GM21576 (cell line): ENCODE results near the gene ZNF28.
"Not testable (repeated sequence)": the region's sequence is repeated elsewhere in the genome, so short reads cannot be mapped to it uniquely, and the experiment has no call there.

Experiments
- ATAC-seq: cut with Tn5 transposase; IDR thresholded peaks from one replicate; pipeline ENCODE4 v1.9.1; 2021; ENCODE audit warnings: mild to moderate bottlenecking, moderate library complexity; ENCODE audit not compliant: unreplicated experiment

The ZNF28 gene

DNA sequence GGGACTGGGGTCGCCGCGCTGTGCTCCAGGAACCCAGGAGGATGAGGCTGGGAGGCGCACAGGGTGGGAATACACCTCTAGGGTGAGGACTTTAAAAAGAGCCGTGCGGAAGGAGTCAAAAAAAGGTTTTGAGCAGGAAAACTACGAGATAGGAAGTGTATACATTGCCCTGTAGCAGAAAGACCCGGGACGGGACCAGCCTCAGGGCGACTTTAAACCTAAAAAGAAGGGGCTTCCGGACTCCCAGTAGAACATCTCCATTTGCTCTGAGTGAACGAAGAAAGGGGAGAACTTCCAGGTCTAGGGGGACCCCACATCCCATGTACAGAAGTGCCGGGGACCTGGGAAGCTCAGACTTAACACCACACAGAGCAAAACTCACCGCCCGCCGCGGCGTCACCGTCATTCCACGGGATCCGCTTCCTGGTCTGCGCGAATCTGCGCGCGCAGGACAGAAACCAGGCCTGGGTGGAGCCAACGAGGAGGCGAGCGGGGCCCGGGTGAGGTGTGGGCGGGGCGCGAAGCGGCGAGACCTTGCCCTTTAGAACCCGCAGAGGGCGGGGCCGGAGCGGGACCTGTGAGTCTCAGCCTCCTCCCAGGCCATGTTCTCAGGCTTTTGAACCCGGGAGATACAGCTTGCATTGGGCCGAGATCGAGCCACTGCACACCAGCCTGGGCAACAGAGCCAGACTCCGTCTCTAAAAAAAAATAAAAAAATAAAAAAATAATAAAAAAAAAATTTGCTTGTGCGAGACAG is at the start of gene ZNF28:
Gene ZNF28 (minus strand): TSS at position 430 of the 757 bp plus-strand sequence. CDS start 3,675 bp downstream, outside the sequence.
- ATAC-seq: peak; percentile 95

DNA sequence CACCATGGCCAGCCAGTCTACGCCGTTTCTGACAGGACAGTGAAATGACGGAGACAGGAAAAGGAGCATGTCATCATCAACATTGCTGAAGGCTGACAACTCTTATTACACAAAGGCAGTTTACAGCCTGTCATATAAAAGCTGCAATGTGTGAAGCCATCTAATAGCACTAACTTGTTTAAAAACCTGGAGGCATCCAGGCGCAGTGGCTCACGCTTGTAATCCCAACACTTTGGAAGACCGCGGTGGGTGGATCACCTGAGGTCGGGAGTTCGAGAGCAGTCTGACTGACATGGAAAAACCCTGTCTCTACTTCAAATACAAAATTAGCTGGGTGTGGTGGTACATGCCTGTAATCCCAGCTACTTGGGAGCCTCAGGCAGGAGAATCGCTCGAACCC is 46.6 kb upstream of the ZNF28 start:
- not testable (repeated sequence) for ATAC-seq

DNA sequence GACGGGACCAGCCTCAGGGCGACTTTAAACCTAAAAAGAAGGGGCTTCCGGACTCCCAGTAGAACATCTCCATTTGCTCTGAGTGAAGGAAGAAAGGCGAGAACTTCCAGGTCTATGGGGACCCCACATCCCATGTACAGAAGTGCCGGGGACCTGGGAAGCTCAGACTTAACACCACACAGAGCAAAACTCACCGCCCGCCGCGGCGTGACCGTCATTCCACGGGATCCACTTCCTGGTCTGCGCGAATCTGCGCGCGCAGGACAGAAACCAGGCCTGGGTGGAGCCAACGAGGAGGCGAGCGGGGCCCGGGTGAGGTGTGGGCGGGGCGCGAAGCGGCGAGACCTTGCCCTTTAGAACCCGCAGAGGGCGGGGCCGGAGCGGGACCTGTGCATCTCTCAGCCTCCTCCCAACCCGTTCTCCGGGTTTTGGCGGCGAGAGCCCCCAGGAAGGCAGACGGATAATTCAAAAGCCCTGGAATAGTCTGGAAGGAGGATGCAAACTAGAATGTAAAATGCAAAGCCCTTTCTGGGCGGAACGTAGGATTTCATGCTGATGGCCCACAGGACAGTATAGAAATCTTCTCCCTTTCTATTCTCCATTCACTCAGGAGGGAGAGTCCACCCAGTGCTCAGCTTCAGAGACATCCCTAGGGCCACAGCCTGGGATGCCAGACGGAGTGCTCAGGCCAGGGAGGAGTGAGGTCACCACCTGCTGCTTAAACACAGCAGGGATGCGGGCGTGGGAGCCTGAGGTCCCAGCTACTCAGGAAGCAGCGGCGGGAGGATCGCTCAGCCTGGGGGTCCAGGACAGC is 36.2 kb upstream of the ZNF28 start, which contains the start of gene ZNF468:
Gene ZNF468 (minus strand): TSS at position 242 of the 814 bp plus-strand sequence. CDS start 3,347 bp downstream, outside the sequence.
- peak; percentile 95 for ATAC-seq

DNA sequence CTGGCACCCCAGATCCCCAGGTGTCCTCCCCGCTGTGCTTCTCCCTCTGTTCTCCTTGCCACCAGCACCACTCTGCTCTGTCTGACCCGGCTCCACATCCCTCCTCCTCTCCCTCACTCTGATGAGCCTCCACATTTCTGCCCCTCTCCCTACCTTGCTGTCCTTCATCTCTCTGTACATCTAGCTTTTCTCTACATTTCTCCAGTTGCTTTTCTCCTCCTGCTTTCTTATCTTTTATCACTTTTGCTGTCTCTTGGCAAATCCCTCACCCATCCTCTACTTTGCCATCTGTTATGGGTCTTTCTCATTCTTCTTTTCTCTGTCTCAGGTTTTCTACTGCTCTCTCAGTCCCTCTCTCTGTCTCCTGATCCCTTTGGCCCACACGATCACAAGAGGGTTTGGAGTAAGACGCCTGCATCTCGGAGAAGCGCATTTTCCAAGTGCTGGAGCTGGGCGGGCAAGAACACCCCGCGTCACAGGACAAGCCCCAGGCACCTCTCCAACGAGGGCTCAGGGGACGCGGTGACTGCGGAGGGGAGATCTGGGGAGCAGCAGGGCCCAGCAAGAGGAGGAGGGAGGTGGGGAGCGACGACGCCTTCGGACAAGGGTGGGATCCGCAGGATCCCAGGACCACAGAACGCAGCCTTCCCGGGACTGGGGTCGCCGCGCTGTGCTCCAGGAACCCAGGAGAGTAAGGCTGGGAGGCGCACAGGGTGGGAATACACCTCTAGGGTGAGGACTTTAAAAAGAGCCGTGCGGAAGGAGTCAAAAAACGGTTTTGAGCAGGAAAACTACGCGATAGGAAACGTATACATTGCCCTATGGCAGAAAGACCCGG is 35.3 kb upstream of the ZNF28 start:
- ATAC-seq: not testable (repeated sequence)

DNA sequence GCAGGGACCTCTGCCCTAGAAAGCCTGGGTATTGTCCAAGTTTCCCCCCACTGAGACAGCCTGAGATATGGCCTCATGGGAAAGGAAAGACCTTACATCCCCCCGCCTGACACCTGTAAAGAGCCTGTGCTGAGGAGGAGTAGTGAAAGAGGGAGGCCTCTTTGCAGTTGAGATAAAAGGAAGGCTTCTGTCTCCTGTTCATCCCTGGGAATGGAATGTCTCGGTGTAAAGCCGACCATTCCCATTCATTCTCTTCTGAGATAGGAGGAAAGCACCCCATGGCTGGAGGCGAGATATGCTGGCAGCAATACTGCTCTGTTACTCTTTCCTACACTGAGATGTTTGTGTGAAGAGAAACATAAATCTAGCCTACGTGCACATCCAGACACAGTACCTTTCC is 25.9 kb upstream of the ZNF28 start:
- not testable (repeated sequence) for ATAC-seq

DNA sequence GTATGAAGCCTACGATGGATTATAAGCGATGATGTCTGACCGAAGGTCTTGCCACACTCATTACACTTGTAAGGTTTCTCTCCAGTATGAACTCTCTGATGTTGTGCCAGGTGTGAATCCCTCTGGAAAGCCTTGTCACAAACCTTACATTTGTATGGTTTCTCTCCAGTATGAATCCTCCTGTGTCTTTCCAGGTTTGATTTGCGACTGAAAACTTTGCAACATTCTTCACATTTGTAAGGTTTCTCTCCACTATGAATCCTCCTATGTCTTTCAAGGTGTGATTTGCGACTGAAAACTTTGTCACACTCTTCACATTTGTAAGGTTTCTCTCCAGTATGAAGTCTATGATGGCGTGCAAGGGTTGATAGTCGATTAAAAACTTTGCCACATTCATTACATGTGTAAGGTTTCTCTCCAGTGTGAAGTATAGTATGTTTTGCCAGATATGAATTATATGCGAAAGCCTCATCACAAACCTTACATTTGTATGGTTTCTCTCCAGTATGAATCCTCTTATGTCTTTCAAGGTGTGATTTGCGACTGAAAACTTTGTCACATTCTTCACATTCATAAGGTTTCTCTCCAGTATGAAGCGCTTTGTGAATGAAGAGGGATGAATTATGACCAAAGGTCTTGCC is 19.5 kb upstream of the ZNF28 start:
- not testable (repeated sequence) for ATAC-seq

DNA sequence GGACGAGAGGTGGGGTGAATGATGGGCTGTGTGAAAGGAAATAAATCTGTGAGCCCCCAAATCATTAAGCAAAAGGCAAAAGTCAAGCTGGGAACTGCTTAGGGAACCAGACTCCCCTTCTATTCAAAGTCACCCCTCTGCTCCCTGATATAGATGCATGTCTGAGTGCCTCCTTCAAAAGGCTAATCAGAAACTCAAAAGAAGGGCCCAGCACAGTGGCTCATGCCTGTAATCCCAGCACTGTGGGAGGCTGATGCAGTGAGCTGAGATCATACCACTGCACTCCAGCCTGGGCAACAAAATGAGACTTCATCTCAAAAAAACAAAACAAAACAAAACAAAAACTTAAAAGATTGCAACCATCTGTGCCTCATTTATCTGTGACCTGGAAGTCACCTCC is 12.9 kb upstream of the ZNF28 start:
- ATAC-seq: not testable (repeated sequence)

DNA sequence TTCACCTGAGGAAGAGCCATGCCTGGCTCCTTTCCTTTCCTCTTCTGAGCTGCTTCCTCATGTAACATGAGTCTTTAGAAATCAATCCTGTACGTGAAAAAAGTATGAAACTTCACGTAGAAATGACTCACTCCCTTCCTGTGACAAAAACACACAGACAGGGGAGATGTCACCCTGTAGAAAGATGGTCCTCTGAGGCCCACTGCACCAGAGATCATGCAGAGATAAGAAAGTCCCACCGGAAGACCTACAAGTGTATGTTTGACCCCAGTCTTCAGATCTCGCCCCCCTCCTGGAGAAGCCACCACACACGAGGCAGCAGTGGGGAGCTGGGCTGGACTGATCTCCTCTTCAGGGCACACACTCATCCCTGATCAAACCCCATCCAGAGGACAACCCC is 12.1 kb upstream of the ZNF28 start:
- not testable (repeated sequence) for ATAC-seq

DNA sequence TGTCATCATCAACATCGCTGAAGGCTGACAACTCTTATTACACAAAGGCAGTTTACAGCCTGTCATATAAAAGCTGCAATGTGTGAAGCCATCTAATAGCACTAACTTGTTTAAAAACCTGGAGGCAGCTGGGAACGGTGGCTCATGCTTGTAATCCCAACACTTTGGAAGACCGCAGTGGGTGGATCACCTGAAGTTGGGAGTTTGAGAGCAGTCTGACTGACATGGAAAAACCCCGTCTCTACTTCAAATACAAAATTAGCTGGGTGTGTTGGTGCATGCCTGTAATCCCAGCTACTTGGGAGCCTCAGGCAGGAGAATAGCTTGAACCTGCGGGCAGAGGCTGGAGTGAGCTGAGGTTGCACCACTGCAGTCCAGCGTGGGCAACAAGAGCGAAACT is 8.4 kb upstream of the ZNF28 start:
- ATAC-seq: not testable (repeated sequence)

DNA sequence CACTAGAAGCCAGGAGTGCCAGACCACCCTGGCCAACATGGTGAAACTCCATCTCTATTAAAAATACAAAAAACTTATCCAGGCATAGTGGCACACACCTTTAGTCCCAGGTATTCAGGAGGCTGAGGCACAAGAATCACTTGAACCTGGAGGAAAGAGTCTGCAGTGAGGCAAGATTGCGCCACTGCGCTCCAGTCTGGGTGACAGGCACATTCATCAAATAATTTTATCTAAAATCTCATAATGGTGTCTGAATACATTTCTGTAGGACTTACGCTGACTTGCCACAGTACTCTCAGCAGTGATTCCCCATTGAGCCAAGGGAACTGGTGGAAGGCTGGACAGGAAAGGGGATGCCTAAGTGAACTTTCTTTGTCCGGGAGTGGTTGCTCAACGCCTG is 4.3 kb upstream of the ZNF28 start:
- no peak for ATAC-seq

DNA sequence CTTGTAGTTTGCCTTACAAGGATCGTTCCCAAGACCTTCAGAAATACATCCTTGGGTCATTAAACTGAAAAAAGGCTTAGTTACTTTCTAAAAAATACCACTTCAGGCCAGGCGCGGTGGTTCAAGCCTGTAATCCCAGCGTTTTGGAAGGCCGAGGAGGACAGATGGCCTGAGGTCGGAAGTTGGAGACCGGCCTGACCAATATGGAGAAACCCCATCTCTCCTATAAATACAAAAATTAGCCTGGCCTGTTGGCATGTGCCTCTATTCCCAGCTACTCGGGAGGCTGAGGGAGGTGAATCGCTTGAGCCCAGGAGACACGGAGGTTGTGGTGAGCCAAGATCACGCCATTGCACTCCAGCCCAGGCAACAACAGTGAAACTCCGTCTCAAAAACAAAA is 2.2 kb upstream of the ZNF28 start:
- no peak for ATAC-seq

DNA sequence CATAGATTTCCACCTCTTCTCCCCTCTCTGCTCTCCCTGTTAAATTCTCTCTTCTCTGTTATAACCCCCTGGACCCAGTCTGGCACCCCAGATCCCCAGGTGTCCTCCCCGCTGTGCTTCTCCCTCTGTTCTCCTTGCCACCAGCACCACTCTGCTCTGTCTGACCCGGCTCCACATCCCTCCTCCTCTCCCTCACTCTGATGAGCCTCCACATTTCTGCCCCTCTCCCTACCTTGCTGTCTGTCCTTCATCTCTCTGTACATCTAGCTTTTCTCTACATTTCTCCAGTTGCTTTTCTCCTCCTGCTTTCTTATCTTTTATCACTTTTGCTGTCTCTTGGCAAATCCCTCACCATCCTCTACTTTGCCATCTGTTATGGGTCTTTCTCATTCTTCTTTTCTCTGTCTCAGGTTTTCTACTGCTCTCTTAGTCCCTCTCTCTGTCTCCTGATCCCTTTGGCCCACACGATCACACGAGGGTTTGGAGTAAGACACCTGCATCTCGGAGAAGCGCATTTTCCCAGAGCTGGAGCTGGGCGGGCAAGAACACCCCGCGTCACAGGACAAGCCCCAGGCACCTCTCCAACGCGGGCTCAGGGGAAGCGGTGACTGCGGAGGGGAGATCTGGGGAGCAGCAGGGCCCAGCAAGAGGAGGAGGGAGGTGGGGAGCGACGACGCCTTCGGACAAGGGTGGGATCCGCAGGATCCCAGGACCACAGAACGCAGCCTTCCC is 795 bp downstream of the ZNF28 start:
- peak; percentile 28 for ATAC-seq

DNA sequence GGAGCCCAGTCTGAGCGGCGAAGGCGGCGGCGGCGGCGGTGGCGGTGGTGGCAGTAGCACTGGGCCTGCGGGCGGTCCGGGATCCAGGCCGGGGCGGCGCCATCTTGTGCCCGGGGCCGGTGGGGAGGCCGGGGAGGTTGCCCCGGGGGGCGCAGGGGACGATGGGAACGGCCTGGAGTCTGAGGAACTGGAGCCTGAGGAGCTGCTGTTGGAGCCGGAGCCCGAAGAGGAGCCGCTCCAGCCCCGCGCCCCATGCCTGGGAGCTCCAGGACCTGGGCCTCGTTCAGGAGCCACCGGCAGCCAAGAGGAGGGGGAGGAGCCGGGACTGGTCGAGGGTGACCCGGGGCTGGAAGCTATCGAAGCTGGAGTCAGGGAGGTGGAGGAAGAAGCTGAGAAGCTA is 11.6 kb downstream of the ZNF28 start:
- ATAC-seq: no peak

DNA sequence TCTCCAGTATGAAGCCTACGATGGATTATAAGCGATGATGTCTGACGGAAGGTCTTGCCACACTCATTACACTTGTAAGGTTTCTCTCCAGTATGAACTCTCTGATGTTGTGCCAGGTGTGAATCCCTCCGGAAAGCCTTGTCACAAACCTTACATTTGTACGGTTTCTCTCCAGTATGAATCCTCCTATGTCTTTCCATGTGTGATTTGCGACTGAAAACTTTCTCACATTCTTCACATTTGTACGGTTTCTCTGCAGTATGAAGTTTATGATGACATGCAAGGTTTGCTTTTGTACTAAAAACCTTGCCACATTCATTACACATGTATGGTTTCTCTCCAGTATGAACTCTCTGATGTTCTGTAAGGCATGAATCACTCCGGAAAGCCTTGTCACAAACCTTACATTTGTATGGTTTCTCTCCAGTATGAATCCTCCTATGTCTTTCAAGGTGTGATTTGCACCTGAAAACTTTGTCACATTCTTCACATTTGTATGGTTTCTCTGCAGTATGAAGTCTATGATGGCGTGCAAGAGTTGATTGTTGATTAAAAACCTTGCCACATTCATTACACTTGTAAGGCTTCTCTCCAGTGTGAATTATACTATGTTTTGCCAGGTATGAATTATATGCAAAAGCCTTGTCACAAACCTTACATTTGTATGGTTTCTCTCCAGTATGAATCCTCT is 21.3 kb downstream of the ZNF28 start:
- ATAC-seq: not testable (repeated sequence)

DNA sequence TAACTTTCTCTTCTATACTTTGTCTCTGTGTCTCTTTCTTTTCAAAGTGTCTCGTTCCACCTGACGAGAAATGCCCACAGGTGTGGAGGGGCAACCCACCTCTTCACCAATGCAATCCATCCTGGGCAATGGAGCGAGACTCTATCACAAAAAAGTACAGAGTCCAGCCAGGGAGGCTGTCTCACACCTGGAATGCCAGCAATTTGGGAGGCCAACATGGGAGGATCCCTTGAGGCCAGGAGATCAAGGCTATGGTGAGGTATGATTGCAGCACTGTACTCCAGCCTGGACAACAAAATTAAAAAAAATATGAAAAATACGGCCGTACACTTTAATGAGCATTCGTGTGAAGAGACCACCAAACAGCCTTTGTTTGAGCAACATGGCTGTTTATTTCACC is 32.0 kb downstream of the ZNF28 start:
- ATAC-seq: no peak

DNA sequence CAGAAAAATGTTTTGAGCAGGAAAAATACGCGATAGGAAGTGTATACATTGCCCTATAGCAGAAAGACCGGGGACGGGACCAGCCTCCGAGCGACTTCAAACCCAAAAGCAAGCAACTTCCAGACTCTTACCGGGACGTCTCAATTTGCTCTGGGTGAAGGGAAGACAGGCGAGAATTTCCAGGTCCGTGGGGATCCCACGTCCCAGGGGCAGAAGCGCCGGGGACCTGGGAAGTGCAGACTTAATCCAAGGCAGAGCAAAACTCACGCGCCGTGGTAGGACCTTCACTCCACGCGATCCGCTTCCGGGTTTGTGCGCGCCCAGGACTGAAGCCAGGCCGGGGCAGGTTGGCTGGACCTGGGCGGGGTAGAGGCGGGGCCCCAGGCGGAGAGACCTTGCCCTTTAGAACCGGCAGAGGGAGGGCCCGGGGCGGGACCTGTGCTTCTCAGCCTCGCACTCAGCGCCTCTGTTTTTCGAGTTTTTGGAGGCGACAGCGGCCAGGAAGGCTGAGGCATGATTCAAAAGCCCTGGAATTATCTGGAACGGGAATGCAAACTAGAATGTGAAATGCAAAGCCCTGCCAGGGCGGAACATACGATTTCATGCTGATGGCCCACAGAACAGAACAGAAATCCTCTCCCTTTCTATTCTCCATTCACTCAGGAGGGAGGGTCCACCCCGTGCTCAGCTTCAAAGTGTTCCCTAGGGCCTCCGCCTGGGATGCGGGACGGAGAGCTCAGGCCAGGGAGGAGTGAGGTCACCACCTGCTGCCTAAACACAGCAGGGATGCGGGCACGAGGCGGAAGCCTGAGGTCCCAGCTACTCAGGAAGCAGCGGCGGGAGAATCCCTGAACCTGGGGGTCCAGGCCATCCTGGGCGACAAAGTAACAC is 34.7 kb downstream of the ZNF28 start, which contains the start of gene ZNF600:
Gene ZNF600 (minus strand): TSS at position 328 of the 891 bp plus-strand sequence. CDS start 7,903 bp downstream, outside the sequence.
- ATAC-seq: peak; percentile 79

DNA sequence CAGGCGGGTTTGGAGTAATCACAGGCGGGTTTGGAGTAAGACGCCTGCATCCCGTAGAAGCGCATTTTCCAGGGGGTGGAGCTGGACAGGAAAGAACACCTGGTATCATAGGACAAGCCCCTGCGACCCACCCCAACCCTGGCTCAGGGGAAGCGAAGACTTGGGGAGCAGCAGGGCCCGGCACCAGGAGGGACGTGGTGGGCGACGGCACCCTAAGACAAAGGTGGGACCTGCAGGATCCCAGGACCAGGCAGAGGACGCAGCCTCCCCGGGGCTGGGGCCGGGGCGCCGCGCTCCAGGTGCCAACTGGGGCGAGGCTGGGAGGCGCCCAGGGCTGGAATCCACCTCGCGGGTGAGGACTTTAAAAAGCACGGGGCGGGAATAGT is 35.4 kb downstream of the ZNF28 start:
- ATAC-seq: peak; percentile 21

DNA sequence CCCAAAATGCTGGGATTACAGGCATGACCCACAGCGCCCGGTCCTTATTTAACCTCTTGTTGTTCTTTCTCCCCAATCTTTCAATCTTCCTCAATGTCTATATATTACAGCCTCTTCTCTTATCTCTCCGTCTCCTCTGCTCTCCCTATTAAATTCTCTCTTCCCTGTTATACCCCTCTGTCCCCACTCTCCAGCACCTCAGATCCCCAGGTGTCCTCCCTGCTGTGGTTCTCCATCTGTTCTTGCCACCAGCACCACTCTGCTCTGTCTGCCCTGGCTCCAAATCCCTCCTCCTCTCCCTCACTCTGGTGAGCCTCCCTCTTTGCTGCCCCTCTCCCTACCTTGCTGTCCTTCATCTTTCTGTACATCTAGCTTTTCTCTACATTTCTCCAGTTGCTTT is 35.9 kb downstream of the ZNF28 start:
- no peak for ATAC-seq
